ENCODE data around the gene PTK7.
"Not testable (repeated sequence)": the region's sequence is repeated elsewhere in the genome, so short reads cannot be mapped to it uniquely, and the experiment has no call there.

The PTK7 gene

GRCh38 chr6:43081922-43082321, 5.8 kb downstream of the PTK7 start:
- not testable (repeated sequence) for H3K79me1 ChIP-seq (ENCODE audit: low read depth, low read length); H3K23ac ChIP-seq (ENCODE audit: low read depth, low read length, poor library complexity); H3K9me3 ChIP-seq (replicated peaks in 1 of 2; ENCODE audit: control insufficient read depth in 2 of 2, insufficient read depth in 1 of 2, low read depth in 1 of 2, low read length in 2 of 2); H2BK15ac ChIP-seq (ENCODE audit: low read length); H2BK120ac ChIP-seq (ENCODE audit: low read depth, low read length); H3K27me3 ChIP-seq (ENCODE audit: control insufficient read depth in 3 of 3, insufficient read depth in 3 of 3, low read depth in 1 of 3, low read length in 3 of 3); H2AFZ ChIP-seq (ENCODE audit: low read length); H3K4me2 ChIP-seq (ENCODE audit: insufficient read depth, low read length, poor library complexity, severe bottlenecking); H3K14ac ChIP-seq (ENCODE audit: low read length); H4K91ac ChIP-seq (ENCODE audit: low read depth, low read length, poor library complexity); H3K36me3 ChIP-seq (replicated peaks in 1 of 2; ENCODE audit: control insufficient read depth in 2 of 2, insufficient read depth in 2 of 2, low read length in 2 of 2); H3K27ac ChIP-seq (replicated peaks; ENCODE audit: low read length); H2BK5ac ChIP-seq (ENCODE audit: low read length); H4K8ac ChIP-seq (ENCODE audit: low read depth, low read length); H3K18ac ChIP-seq (ENCODE audit: low read length); H2AK5ac ChIP-seq (ENCODE audit: low read depth, low read length); H3K9ac ChIP-seq (ENCODE audit: low read depth, low read length, poor library complexity); H3K4ac ChIP-seq (ENCODE audit: low read length); DNase-seq (ENCODE audit: low spot score); H2BK12ac ChIP-seq (ENCODE audit: low read length); H3K4me3 ChIP-seq (ENCODE audit: low read length in 2 of 2)
- H3K4me1 ChIP-seq (ENCODE audit: control insufficient read depth in 2 of 2, insufficient read depth in 1 of 2, low read depth in 1 of 2, low read length in 2 of 2) = peaks cover 6 to 10% of the 10 kb centered on the region in 2 donors
- WGBS, 2 donors (ENCODE audit: extremely low coverage in 2 of 2, insufficient read length in 2 of 2, insufficient replicate concordance in 1 of 2) = no CpG with 5 or more reads among the region's 9 CpGs

DNA sequence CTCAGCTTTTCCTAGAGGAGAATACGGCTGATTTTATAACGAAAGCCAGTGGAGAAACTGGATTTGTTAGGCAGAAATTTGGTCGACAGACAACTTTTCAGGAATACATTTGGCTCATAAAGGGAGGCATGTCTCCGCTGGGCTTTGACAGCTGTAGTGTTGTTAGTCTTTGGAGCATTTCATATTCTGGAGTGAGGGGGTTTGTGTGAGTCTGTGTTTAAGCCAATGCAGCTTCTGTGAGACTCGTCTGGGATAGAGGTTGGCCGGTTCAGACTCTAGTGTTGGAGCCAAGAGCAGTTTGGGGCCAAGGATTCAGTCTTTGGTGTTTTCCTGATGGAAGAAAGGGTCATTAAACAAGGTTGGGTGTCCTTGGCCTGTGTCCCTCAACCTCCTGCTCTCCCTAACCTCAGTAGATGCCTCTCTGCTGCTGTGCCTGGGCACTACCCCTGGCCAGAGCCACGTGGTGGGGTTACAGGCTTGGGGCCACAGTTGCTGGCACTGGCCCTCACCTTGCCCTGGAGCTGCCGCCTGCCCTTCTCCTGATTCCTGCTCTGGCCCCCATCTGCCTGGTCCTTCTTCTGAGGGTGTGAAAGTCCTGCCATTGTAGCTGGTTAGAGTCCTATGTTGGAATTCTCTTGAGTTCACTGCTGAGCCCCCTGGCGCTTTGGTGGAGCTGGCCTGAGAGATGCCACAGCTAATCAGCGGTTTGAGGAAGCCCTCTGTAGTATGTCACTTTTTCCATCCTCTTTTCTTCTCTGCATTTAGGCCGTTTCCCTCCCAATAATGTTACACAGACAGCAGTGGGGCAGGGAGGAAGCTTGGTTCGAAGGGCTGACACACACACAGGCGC, 6.9 kb downstream of the PTK7 start:
- Histone ChIP-seq H3K4me1 (ENCODE audit: control insufficient read depth in 2 of 2, insufficient read depth in 1 of 2, low read depth in 1 of 2, low read length in 2 of 2) (peaks cover 0 to 4% of the 10 kb centered on the region in 2 donors), H3K9me3 (replicated peaks in 1 of 2; ENCODE audit: control insufficient read depth in 2 of 2, insufficient read depth in 1 of 2, low read depth in 1 of 2, low read length in 2 of 2) (no peaks in the 10 kb centered on the region), H3K4ac (ENCODE audit: low read length) (no peak overlapping the region), H2AK5ac (ENCODE audit: low read depth, low read length) (no peak overlapping the region), H2AFZ (ENCODE audit: low read length) (no peak overlapping the region), H4K8ac (ENCODE audit: low read depth, low read length) (no peak overlapping the region), H3K9ac (ENCODE audit: low read depth, low read length, poor library complexity) (no peak overlapping the region), H3K23ac (ENCODE audit: low read depth, low read length, poor library complexity) (peak overlapping the region; percentile 90), H3K79me1 (ENCODE audit: low read depth, low read length) (peaks cover 3% of the 10 kb centered on the region), H2BK5ac (ENCODE audit: low read length) (no peak overlapping the region), H3K27ac (replicated peaks; ENCODE audit: low read length) (no peak overlapping the region), H2BK120ac (ENCODE audit: low read depth, low read length) (no peak overlapping the region), H3K4me3 (ENCODE audit: low read length in 2 of 2) (no peak overlapping the region), H3K36me3 (replicated peaks in 1 of 2; ENCODE audit: control insufficient read depth in 2 of 2, insufficient read depth in 2 of 2, low read length in 2 of 2) (no peaks in the 10 kb centered on the region), H2BK15ac (ENCODE audit: low read length) (no peak overlapping the region), H3K4me2 (ENCODE audit: insufficient read depth, low read length, poor library complexity, severe bottlenecking) (no peak overlapping the region), H2BK12ac (ENCODE audit: low read length) (no peak overlapping the region), H4K91ac (ENCODE audit: low read depth, low read length, poor library complexity) (no peak overlapping the region), H3K27me3 (ENCODE audit: control insufficient read depth in 3 of 3, insufficient read depth in 3 of 3, low read depth in 1 of 3, low read length in 3 of 3) (no peaks in the 10 kb centered on the region), H3K14ac (ENCODE audit: low read length) (no peak overlapping the region), H3K18ac (ENCODE audit: low read length) (no peak overlapping the region)
- no peak for DNase-seq (ENCODE audit: low spot score)
- no CpG with 5 or more reads among the region's 13 CpGs for WGBS, 2 donors (ENCODE audit: extremely low coverage in 2 of 2, insufficient read length in 2 of 2, insufficient replicate concordance in 1 of 2)

- H4K91ac ChIP-seq (ENCODE audit: low read depth, low read length, poor library complexity) = no peak overlapping the region
- H2AFZ ChIP-seq (ENCODE audit: low read length) = no peak overlapping the region
- peak overlapping the region; percentile 13 for H3K9ac ChIP-seq (ENCODE audit: low read depth, low read length, poor library complexity)
- no peak overlapping the region for H2BK12ac ChIP-seq (ENCODE audit: low read length)
- no peak for DNase-seq (ENCODE audit: low spot score)
- H3K18ac ChIP-seq (ENCODE audit: low read length) = no peak overlapping the region
- H4K8ac ChIP-seq (ENCODE audit: low read depth, low read length) = no peak overlapping the region
- no peak overlapping the region for H2BK5ac ChIP-seq (ENCODE audit: low read length)
- H3K4me2 ChIP-seq (ENCODE audit: insufficient read depth, low read length, poor library complexity, severe bottlenecking) = no peak overlapping the region
- no peak overlapping the region for H3K23ac ChIP-seq (ENCODE audit: low read depth, low read length, poor library complexity)
- peaks cover 24 to 25% of the 10 kb centered on the region in 2 donors for H3K4me1 ChIP-seq (ENCODE audit: control insufficient read depth in 2 of 2, insufficient read depth in 1 of 2, low read depth in 1 of 2, low read length in 2 of 2)
- H2AK5ac ChIP-seq (ENCODE audit: low read depth, low read length) = no peak overlapping the region
- H3K14ac ChIP-seq (ENCODE audit: low read length) = no peak overlapping the region
- H3K79me1 ChIP-seq (ENCODE audit: low read depth, low read length) = peaks cover 6% of the 10 kb centered on the region
- no peaks in the 10 kb centered on the region for H3K27me3 ChIP-seq (ENCODE audit: control insufficient read depth in 3 of 3, insufficient read depth in 3 of 3, low read depth in 1 of 3, low read length in 3 of 3)
- no peak overlapping the region for H2BK15ac ChIP-seq (ENCODE audit: low read length)
- no peaks in the 10 kb centered on the region for H3K9me3 ChIP-seq (replicated peaks in 1 of 2; ENCODE audit: control insufficient read depth in 2 of 2, insufficient read depth in 1 of 2, low read depth in 1 of 2, low read length in 2 of 2)
- no peak overlapping the region for H3K4me3 ChIP-seq (ENCODE audit: low read length in 2 of 2)
- no peak overlapping the region for H2BK120ac ChIP-seq (ENCODE audit: low read depth, low read length)
- no peak overlapping the region for H3K27ac ChIP-seq (replicated peaks; ENCODE audit: low read length)
- H3K4ac ChIP-seq (ENCODE audit: low read length) = no peak overlapping the region
- WGBS, 2 donors (ENCODE audit: extremely low coverage in 2 of 2, insufficient read length in 2 of 2, insufficient replicate concordance in 1 of 2) = no CpG with 5 or more reads among the region's 8 CpGs
- no peaks in the 10 kb centered on the region for H3K36me3 ChIP-seq (replicated peaks in 1 of 2; ENCODE audit: control insufficient read depth in 2 of 2, insufficient read depth in 2 of 2, low read length in 2 of 2)
These were observed 10.0 kb downstream of the PTK7 start for GRCh38 chr6:43086022-43086658.

- no peak overlapping the region for H3K4me2 ChIP-seq (ENCODE audit: insufficient read depth, low read length, poor library complexity, severe bottlenecking)
- H3K36me3 ChIP-seq (replicated peaks in 1 of 2; ENCODE audit: control insufficient read depth in 2 of 2, insufficient read depth in 2 of 2, low read length in 2 of 2) = no peaks in the 10 kb centered on the region
- no peak overlapping the region for H4K8ac ChIP-seq (ENCODE audit: low read depth, low read length)
- H2AK5ac ChIP-seq (ENCODE audit: low read depth, low read length) = peak overlapping the region; percentile 6
- H3K4ac ChIP-seq (ENCODE audit: low read length) = no peak overlapping the region
- no peak overlapping the region for H2AFZ ChIP-seq (ENCODE audit: low read length)
- H3K9ac ChIP-seq (ENCODE audit: low read depth, low read length, poor library complexity) = no peak overlapping the region
- no peak for DNase-seq (ENCODE audit: low spot score)
- no peak overlapping the region for H3K27ac ChIP-seq (replicated peaks; ENCODE audit: low read length)
- no peak overlapping the region for H4K91ac ChIP-seq (ENCODE audit: low read depth, low read length, poor library complexity)
- no CpG with 5 or more reads among the region's 4 CpGs for WGBS, 2 donors (ENCODE audit: extremely low coverage in 2 of 2, insufficient read length in 2 of 2, insufficient replicate concordance in 1 of 2)
- H2BK5ac ChIP-seq (ENCODE audit: low read length) = no peak overlapping the region
- peaks cover 4% of the 10 kb centered on the region for H3K79me1 ChIP-seq (ENCODE audit: low read depth, low read length)
- H3K9me3 ChIP-seq (replicated peaks in 1 of 2; ENCODE audit: control insufficient read depth in 2 of 2, insufficient read depth in 1 of 2, low read depth in 1 of 2, low read length in 2 of 2) = no peaks in the 10 kb centered on the region
- H2BK15ac ChIP-seq (ENCODE audit: low read length) = no peak overlapping the region
- H2BK120ac ChIP-seq (ENCODE audit: low read depth, low read length) = no peak overlapping the region
- no peak overlapping the region for H3K23ac ChIP-seq (ENCODE audit: low read depth, low read length, poor library complexity)
- peak overlapping the region; percentile 39 for H3K14ac ChIP-seq (ENCODE audit: low read length)
- no peak overlapping the region for H3K4me3 ChIP-seq (ENCODE audit: low read length in 2 of 2)
- no peak overlapping the region for H3K18ac ChIP-seq (ENCODE audit: low read length)
- H3K27me3 ChIP-seq (ENCODE audit: control insufficient read depth in 3 of 3, insufficient read depth in 3 of 3, low read depth in 1 of 3, low read length in 3 of 3) = no peaks in the 10 kb centered on the region
- no peak overlapping the region for H2BK12ac ChIP-seq (ENCODE audit: low read length)
- H3K4me1 ChIP-seq (ENCODE audit: control insufficient read depth in 2 of 2, insufficient read depth in 1 of 2, low read depth in 1 of 2, low read length in 2 of 2) = peaks cover 29 to 33% of the 10 kb centered on the region in 2 donors
These were observed 12.5 kb downstream of the PTK7 start for GRCh38 chr6:43088654-43089056.
